Hematopoietic multipotent progenitor cell treated with erythropoietin and hydrocortisone succinate and interleukin-3 and kit ligand, for 15 days (in vitro differentiated cells): Measurements from ENCODE around the gene SOCS1.

ENCODE experiments used
- DNase-seq: peaks from one replicate; pipeline ENCODE4 v3.0.0-alpha.2; 2015; ENCODE audit warnings: low spot score

SOCS1 gene

DNA sequence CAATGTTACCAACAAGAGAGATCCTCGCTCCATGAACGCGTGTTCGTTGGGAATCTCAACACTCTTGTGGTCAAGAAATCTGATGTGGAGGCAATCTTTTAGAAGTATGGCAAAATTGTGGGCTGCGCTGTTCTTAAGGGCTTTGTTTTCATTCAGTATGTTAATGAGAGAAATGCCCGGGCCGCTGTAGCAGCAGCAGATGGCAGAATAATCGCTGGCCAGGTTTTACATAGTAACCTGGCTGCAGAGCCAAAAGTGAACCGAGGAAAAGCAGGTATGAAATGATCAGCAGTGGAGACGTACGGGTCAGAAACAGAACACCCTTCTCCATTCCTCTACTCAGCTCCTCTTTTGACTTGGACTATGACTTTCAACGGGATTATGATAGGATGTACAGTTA lies 13.3 kb downstream of the SOCS1 start:
- no peak for DNase-seq

DNA sequence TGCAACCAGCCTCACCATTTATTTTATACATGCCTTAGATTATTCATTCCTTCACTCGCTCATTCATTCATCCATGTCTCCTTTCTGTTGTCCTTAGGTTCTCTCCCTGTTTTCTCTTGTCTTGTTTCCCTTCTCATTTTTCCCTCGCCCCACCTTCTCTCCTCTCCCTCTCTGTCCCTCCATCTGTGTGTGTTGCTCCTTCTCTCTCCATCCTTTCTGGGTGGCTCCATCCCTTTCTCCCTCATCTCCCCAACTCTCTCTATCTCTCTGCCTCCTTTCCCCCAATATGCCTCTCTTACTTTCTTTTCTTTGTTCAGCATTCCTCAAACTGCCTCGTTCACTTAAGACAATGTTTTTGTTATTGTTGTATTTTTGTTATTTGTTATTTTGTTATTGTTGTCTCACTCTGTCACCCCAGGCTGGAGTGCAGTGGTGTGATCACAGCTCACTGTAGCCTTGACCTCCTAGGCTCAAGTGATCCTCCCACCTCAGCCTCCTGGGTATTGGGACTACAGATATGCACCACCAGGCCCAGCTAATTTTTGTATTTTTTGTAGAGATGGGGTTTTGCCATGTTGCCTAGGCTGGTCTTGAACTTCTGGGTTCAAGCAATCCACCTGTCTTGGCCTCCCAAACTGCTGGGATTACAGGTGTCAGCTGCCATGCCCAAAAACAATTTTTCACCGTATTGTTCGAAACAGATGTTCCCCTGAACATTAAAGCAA lies 14.4 kb downstream of the SOCS1 start:
- no peak for DNase-seq

DNA sequence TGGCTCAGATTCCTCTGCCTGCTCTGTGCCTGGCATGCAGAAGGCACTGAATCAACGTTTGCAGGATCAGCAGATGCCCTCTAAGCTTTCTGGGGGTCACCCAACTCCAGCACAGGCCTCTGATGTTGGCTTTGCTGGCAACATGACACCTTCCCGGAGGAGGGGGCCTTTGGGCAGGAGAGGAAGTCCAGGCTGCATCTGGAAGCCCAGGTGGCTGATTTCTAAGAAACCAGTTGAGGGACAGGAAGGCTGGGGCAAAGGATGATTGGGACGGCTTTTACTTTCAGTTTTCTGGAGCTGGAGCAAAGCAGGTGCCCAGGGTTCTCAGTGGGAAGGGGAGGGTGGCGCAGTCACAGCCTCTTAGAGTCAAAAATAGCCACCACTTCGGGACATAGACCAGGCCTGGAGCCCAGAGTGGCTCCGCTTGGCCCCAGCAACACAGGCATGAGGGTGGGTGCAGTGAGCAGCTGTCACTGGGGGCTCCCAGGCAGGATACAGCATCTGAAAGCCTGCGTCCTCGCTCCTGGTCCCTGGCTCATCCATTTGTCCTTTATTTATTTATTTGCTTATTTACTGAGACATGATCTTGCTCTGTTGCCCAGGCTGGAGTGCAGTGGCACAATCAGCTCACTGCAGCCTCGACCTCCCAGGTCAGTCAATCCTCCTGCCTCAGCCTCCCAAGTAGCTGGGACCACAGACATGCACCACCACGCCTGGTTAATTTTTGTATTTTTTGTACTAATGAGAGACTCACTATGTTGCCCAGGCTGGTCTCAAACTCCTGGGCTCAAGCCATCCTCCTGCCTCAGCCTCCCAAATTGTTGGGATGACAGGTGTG lies 15.1 kb downstream of the SOCS1 start:
- no peak for DNase-seq

DNA sequence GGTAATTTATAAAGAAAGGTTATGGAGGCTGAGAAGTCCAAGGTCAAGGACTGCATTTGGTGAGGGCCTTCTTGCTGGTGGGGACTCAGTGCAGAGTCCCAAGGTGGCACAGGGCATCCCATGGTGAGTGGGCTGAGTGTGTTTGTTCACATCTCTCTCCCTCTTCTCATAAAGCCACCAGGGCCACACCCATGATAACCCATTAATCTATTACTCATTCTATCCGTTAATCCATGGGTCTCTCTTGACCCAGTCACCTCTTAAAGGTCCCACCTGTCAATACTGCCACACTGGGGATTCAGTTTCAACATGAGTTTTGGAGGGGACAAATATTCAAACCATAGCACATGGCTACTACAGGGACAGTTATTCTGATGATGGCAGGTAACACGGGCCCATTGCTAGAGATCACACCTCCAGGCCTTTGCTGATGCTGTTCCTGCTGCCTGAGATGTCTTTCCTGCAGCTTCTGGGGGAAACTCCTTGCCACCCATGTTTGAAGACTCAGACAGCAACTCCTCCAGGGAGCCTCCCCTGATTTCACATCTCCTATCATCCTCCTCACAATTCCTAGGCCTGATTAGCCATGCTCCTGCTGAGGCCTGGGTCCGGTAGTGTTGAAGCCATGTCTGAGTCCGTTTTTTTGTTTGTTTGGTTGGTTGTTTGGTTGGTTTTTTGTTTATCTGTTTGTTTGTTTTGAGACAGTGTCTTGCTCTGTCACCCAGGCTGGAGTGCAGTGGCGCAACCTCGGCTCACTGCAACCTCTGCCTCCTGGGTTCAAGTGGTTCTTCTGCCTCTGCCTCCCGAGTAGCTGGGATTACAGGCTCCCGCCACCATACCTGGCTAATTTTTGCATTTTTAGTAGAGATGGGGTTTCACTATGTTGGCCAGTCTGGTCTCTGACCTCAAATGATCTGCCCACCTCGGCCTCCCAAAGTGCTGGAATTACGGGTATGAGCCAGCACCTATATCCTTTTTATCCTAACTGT lies 16.1 kb downstream of the SOCS1 start:
- no peak for DNase-seq

DNA sequence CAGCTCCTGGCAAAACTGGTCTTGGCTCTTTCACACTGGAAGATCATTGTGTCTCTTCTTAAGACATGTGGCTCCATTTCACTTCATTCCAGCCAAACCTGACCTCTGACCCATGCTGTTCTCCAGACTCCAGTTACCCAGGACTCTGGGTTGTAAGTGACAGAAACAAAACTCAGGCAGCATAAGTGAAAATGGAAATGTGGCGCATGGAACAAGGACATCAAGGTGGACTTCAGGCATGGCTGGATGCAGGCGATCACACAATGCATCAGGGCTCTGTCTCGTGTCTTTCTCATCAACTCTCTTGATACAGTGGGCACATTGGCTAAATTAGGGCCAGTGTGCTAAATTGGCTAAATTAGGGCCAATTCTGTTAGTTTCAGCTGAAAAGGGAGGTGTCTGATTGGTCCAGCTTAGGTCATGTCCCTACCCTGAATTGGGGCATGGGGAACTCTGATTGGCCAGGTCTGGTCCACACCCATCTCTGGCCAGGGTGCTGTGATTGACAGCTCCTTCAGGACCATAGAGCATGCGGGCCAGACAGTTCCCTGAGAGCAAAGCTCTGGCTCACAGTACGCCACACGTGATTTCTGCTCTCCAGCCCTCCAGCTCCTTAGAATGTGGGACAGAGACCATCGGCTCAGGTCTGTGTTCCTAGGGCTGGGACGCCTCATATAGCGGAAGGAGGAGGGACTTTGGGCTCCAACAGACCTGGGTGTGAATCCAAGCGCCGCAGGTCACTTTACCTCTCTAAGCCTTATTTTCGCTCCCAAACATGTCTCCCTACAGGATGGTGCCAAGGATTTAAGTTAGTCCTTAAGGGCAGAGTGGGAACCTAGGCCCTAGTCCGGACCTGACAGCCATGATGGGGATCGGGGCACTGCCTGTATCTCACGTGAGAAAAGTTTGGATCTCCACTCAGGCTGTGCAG lies 17.5 kb downstream of the SOCS1 start:
- no peak for DNase-seq

DNA sequence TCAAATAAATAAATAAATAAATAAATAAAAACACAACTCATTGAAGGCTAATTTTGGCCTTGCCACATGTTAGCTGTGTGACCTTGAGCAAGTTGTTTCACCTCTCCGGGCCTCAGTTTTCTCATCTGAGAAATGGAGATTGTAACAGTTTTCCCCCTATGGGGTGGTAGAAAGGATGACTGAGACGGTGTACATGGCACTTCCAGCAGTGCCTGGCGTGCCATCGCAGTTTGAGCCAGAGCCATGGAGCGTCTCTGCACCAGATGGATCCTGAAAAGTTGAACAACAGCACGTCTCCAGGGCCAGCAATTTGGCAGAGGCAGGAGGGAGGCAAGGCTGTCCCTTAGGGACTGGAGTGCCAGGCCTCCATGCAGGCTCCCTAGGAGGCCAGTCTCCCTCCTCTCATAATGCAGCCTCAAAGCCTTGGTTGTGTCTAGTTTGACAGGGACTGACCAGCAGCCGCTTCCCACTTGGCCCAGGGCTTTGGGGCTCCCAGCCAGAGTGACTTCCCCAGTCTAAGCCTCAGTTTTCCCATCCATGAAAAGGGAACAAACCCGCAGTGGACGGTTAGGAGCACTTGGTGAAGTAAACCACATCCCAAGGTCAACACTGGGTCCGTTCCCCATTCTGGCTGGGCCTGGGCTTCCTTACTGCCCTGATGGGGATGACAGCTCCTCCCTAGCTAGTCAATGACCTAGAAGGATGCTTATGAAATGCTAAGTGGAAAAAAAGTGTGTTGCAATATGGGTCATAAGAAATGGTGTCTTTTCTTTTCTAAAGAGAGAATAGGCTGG lies 19.3 kb downstream of the SOCS1 start:
- DNase-seq, result no peak

DNA sequence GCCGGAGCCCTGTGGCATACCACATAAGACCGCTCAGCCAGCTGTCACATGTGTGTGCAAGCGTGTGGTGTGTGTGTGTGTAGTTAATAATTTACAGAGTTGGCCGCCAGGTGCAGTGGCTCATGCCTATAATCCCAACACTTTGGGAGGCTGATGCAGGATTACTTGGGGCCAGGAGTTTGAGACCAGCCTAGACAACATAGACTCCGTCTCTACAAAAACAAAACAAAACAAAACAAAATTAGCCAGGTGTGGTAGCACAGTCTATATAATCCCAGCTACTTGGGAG lies 20.4 kb downstream of the SOCS1 start:
- no peak for DNase-seq

DNA sequence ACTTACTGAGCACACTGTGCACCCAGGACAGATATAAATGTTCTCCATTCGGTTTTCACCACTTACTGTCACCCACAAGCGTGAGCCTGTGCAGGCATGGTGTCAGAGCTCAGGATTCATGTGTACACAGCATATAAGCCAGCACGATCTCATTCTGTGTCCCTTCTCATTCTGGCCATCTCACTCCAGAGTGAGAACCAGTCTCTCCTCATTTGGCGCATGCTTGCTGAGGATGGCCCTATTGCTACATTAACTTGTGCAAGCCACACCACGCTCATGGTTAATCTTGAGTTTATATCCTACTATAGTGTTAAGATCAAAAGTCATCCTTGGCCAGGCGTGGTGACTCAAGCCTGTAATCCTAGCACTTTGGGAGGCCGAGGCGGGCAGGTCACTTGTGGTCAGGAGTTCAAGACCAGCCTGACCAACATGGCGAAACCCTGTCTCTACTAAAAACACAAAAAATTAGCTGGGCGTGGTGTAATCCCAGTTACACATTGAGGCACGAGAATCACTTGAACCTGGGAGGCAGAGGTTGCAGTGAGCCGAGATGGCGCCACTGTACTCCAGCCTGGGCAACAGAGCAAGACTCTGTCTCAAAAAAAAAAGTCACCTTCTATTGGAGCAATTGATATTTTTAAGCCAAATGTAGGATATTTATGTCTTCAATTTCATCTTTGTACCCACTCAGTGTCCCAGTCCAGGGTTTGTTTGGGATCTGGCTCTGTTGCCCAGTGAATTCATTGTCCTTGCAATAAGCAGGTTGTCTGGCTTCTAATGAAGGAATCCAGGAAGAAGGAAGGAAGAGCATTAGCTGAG lies 20.9 kb downstream of the SOCS1 start:
- no peak for DNase-seq

DNA sequence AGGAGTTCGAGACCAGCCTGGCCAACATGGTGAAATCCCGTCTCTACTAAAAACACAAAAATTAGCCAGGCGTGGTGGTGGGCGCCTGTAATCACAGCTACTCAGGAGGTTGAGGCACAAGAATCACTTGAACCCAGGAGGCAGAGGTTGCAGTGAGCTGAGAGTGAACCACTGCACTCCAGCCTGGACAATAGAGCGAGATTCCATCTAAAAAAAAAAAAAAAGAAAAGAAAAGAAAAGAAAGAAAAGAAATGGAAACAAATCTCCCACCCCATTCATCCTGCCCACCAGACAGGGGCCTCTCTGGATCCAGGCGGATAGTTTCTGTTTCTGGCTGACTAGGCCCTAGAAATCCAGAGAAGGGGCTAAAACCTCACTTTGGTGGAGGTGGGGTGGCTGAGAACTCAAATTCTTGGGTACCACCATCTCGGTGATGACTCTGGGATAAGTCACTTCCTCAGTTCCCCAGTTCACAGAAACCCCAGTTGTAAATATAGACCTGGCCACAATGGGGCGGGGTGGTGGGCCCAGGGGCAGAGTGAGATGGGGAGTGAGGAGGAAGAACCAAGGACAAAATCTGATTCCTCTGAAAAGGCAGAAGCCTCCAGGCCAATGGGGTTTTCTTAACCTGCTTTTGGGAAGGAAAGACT lies 22.2 kb downstream of the SOCS1 start:
- no peak for DNase-seq

DNA sequence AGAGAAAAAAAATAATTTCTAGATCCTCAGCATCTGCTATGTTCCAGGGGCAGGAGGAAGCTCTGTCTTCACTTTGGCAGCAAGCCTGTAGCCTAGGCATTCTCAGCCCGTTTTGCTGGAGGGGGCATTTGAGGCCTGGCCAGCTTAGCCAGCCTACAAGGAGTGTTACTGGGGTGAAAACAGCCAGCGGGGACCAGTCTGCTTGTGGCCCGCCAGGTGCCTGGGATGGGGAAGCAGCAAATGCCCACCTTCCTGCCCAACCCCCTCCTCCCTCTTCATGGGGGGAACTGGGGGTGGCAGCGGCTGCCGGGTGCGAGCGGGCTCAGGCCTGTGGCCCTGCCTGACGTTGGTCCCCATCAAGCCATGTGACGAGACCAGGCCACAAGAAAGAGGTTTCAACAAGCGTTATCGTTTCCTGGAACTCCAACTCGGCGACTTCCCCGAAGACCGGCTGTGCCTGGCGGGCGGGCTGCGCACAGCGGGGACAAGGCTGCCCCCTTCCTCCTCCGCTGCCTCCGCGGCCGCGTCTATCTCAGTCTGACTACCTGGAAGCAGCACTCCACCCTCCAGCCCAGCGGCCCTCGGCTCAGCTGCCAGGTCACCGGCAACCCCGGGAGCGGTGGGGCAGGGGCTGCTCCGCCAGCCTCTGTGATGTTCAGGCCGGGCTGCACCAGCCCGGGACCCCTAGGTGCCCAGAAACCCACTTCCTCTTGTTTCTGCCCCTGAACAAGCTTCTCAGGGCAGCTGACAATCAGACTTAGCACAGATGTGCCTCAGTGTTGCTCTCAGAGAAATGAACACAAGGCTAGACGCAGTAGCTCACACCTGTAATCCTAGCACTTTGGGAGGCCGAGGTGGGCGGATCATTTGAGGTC lies 22.9 kb downstream of the SOCS1 start:
- DNase-seq, result peak; percentile 76

DNA sequence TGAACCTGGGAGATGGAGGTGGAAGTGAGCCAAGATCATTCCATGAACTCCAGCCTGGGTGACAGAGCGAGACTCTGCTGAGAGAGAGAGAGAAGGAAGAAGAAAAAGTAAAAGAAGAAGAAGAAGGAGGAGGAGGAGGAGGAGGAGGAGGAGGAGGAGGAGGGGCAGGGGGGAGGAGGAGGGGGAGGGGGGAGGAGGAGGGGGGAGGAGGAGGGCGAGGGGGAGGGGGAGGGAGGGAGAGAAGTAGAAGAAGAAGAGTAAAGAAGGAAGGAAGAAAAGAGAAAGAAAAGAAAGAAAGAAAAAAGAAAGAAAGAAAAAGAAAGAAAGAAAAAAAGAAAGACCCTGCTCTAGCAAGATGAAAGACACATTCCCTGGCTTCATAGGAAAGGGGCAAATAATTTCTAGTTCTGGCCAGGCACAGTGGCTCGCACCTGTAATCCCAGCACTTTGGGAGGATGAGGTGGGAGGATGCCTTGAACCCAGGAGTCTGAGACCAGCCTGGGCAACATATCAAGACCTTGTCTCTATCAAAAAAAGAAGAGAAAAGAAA lies 23.6 kb downstream of the SOCS1 start:
- no peak for DNase-seq

DNA sequence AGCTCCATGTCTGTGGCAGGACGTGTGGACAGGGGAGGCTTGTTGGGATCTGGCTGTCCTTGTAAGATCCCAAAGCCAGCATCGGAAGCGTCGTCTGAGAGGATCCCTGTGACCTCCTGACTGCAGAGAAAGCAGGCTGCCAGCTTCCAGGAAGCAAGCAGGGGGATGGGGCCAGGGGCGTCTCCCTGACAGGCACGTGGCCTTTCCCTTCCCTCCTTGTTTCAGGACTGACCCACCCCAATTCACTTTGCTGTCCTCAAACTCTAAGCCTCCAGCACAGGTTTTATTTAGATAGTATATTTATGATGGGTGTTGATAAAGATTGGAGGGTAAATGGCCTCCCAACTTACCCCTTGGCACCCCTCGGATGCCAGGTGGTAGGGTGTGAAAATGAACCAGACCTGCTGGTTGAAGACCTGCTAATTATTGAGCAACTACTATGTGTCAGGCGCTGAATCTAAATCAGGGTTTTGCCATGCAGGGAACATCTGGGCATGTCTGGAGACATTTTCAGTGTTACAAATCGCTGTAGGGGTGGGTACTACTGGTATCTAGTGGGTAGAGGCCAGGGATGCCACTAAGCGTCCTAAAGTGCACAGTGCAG lies 24.5 kb downstream of the SOCS1 start:
- DNase-seq, result no peak

DNA sequence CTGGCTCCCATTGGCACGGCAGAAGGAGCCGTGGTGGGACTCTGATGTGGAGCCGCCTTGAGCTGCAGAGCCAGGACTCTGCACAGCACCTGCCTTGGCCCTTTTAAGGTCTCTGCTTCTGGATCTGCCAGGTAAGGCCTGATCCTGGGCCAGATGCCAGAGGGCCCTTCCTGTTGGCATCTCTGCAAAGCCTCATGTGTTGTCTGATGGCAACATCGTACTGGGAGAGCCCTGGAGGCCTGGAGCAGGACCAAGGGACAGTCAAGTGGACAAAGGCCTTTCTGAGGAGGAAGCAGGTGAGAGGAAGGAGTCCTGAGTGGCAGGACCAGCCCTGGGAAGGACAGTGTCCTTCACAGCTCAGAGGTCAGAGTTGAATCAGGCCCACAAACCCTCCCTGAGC lies 26.1 kb downstream of the SOCS1 start:
- DNase-seq, result no peak

DNA sequence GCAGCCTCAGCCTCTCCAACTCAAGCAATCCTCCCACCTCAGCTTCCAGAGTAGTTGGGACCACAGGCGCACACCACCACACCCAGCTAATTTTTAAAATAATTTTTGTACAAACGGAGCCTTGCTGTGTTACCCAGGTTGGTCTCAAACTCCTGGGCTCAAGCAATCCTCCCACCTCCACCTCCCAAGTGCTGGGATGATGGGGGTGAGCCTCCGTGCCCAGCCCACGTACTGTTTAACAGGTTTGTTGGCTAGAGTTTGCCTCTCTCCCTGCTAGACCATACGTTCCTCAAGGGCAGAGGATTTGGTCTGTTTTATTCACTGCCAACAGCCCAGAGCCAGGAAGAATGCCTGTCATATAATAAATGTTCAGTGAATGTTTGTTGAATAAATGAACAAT lies 26.6 kb downstream of the SOCS1 start:
- no peak for DNase-seq

DNA sequence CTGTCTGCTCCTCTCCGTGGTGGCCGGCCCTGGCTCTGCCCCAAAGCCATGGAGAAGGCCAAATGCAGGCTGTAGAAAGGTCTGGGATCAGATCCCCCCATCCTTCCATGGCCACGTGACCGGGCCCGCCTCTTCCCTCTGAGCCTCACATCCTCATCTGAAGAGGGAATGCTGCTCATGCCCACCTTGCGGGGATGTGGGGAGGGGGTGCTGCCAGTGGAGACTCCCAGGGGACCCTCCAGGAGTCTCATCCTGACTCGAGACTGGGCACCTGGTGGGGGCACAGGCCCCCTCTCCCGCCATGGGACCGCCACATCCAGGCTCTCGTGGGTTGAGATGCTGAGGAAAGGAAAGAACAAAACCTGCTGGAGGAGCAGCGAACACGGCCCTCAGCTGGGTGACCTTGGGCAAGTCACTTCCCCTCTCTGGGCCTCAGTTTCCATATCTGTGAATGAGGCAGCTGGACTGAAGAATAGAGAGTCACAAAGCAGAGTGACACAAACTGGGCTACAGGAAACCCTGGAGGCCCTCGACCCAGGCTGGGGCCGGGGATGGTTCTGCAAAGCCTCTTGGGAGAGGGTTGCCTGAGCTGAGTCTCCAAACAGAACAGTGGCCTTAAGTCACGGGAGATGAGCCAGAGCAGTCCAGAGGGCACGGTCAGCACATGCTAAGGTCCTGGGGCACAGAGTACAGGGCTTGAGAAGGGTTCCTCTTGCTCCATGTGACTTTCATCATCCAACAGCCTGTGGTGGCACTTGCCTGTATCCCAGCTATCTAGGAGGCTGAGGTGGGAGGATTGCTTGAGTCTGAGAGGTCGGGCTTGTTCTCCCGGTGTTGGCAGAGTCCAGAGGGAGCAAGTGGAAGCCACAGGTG lies 30.1 kb downstream of the SOCS1 start:
- DNase-seq, result no peak

DNA sequence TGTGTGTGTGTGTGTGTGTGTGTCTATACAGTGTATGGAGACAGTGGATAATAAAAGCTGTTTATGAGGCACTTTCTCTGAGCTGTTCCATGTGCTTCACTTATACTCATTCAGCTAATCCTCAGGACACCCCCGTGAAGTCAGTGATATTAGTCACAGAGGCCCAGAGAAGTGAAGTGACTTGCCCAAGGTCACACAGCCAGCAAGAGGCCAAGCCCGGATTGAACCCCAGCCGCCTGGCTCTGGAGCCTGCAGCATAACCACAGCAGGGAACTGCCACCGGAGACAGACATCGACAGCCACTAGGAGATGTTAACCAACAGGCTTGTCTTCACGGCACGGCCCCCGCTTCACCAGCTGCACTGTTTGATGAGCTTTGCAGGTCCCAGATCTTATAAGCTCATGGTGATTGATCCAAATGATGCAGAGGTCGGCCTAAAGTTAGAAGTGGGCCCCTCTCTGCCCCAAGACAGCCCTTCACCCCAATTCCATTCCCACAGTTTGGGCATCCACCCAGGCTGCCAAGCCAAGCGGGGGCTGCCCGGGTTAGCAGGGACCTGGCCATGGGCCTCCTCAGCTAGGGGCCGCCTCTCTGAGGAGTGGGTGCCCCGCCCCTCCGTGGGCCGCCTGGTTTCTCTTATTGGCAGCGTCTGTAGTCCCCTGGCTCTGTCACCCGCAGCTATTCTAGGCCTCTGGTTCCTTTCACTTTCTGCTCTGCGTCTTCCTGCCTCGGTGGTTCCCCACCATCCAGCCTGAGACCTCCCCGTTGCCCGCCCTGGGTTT lies 30.9 kb downstream of the SOCS1 start:
- no peak for DNase-seq
